ENCODE measurements around the gene SOD2.
"Not testable (repeated sequence)": the region's sequence is repeated elsewhere in the genome, so short reads cannot be mapped to it uniquely, and the experiment has no call there.

SOD2 gene

GRCh38 chr6:159693128-159693893, at the start of gene SOD2:
Gene SOD2, minus strand, starts transcription at chr6:159693241. Its CDS starts 74 bp downstream, at chr6:159693167.
- DNase-seq = peak; percentile 89

DNA sequence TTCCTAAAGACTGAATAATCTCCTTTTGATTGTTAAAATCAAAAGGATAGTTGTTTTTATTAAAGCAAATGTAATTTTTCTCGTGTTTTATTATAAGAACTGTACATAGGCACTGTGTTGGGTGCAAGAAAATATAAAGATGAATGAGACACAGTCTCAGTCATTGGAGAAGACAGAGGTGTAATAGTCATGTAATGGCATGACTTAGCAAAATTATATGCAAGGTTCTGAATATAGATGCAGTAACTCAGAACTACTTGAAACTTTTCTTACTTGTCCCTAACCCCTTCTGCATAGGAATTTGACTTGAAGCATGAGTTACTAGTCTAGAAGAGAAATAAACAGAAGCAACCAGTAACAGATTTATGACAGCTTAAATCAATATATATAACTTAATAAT, 49.1 kb upstream of the SOD2 start:
- no peak for DNase-seq

- no peak for DNase-seq
Observed at GRCh38 chr6:159739341-159739740, 46.3 kb upstream of the SOD2 start.

DNA sequence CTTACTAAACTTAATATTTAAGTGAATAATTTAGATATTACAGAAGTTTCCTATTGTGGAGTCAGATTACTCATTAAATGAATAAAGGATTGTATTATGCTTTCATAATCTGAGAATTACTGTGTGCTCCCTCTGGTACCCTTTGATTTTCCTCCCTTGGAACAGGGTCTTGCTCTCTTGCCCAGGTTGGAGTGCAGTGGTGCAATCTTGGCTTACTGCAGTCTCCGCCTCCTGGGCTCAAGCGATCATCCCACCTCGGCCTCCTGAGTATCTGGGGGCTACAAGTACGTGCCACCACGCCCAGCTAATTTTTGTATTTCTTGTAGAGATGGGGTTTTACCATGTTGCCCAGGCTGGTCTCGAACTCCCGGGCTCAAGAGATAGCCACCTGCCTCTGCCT, 43.9 kb upstream of the SOD2 start:
- no peak for DNase-seq

GRCh38 chr6:159733395-159733794, 40.4 kb upstream of the SOD2 start:
- DNase-seq = not testable (repeated sequence)

DNA sequence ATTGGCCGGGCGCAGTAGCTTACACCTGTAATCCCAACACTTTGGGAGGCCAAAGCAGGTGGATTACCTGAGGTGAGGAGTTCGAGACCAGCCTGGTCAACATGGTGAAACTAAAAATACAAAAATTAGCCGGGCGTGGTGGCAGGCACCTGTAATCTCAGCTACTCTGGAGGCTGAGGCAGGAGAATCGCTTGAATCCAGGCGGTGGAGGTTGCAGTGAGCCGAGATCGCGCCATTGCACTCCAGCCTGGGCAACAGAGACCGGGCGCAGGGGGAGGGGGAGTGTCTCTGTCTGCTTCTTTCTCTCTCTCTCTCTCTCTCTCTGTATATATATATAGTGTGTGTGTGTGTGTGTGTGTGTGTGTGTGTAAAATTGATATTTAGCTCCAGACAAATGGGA, 39.5 kb upstream of the SOD2 start:
- not testable (repeated sequence) for DNase-seq

GRCh38 chr6:159730332-159730676, 37.3 kb upstream of the SOD2 start:
- DNase-seq = no peak

GRCh38 chr6:159729598-159730331, 36.7 kb upstream of the SOD2 start:
- peak; percentile 26 for DNase-seq

DNA sequence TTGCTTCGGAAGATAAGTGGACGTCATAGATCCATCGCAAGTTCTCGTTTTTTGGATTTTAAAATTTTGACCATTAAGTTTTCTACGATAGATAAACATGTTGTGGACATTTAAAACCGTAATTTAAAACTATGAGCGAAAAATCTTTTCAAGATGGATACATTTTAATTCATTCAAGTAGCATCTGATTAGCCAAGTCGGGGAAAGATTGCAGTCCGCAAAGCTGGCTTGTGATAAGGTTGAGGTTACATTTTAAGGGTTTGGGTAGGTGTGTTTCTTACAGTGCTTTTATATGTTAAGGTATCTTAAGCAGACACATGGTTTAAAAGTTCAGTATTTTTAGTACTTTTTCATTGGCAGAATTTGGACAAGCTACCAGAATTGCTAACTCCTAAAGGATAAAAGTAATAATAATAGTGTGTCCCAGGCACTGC, 35.5 kb upstream of the SOD2 start:
- DNase-seq = no peak

GRCh38 chr6:159727717-159728445, 34.8 kb upstream of the SOD2 start:
- peak; percentile 30 for DNase-seq

DNA sequence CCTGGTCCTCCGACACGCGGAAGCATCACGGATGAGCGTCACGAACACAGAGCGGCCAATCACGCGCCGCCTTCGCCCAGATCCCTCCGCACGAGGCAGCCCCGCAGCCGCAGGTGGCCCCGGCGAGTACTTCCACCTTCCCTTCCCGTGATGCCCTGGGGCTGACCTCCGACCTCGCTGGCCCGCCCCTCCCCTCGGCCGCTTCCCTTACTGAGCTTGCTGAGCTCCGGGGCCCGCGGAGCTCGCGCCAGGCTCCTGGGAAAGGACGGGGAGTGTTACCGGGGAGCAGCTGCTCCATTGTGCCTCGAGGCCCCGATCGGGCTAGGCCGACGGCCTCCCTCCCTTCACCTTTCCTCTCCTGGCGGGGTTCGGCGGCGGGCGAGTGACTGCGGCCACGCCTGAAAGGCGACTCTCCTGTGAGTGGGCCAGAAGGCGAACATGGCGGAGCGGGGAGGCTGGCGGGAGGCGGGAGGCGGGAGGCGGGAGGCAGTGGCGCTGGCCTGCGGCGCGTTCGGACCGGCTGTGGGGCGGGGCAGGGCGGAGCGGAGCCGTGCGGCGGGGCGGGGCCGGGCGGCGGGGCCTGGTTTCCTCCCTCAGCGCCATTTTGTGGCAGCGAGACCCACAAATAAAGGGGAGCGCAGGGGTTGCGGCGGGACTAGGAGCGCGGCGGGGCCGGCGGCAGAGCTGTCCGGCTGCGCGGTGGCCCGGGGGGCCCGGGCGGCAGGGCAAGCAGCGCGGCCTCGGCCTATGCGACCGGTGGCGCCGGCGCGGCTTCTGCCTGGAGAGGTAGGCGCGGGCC, 34.1 kb upstream of the SOD2 start, which contains the start of gene WTAP:
Gene WTAP, plus strand, starts transcription at position 589 of the 799 bp plus-strand sequence. CDS start 8,760 bp downstream, outside the sequence.
- peak; percentile 95 for DNase-seq

- DNase-seq = peak; percentile 24
Observed at GRCh38 chr6:159726255-159726917, 33.3 kb upstream of the SOD2 start.

DNA sequence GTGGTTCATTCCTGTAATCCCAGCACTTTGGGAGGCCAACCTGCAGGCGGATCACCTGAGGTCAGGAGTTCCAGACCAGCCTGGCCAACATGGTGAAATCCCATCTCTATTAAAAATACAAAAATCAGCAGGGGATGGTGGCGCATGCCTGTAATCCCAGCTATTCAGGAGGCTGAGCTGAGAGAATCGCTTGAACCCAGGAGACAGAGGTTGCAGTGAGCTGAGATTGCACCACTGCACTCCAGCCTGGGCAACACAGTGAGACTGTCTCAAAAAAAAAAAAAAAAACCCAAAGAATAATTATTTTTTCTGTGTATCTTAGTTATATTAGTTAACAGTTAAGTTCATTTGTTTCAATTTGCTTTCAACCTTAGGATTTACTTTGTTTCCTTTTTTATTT, 32.2 kb upstream of the SOD2 start:
- not testable (repeated sequence) for DNase-seq

DNA sequence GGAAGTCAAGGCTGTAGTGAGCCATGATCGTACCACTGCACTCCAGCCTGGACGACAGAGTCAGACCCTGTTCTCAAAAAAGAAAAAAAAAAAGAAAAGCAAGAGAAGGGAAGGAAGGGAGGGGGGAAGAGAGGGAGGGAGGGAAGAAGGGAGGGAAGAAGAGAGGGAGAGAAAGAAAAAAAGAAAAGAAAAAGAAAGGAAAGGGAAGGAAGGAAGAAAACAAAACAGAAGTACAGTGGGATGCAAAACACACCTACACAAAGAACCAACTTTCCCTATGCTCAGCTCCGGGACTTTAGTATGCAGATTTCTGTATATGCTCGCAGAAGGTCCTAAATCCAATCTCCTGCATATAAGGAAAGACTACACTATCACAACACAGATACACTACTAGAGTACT, 31.7 kb upstream of the SOD2 start:
- DNase-seq = no peak

- no peak for DNase-seq
Observed at GRCh38 chr6:159723259-159723658, 30.2 kb upstream of the SOD2 start.

- no peak for DNase-seq
Observed at GRCh38 chr6:159722655-159723054, 29.6 kb upstream of the SOD2 start.

DNA sequence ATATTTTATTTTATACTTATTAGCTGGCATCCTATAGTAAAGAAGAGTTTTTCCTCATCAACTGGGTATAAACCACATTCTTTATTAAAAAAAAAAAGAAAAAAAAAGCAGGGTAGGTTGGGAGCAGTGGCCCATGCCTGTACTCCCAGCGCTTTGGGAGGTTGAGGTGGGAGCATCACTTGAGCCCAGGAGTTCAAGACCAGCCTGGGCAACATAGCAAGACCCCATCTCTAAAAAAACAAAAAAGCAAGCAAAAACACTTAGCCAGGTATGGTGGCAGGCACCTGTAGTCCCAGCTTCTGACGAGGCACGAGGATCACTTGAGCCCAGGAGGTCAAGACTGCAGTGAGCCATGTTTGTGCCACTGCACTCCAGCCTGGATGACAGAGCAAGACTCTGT, 28.9 kb upstream of the SOD2 start:
- not testable (repeated sequence) for DNase-seq

GRCh38 chr6:159720708-159721107, 27.7 kb upstream of the SOD2 start:
- no peak for DNase-seq

DNA sequence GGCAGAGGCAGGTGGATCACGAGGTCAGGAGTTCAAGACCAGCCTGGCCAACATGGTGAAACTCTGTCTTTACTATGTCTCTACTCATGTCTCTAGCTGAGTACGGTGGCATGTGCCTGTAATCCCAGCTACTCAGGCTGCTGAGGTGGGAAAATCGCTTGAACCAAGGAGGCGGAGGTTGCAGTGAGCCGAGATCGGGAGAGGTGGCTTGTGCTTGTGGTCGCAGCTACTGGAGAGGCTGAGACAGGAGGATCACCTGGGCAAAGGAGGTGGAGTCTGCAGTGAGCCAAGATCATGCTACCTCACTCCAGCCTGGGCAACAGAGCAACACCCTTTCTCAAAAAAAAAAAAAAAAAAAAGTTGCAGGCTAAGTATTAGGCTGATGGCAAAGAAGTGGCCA, 26.2 kb upstream of the SOD2 start:
- DNase-seq = no peak

- DNase-seq = no peak
Observed at GRCh38 chr6:159718634-159719033, 25.6 kb upstream of the SOD2 start.

DNA sequence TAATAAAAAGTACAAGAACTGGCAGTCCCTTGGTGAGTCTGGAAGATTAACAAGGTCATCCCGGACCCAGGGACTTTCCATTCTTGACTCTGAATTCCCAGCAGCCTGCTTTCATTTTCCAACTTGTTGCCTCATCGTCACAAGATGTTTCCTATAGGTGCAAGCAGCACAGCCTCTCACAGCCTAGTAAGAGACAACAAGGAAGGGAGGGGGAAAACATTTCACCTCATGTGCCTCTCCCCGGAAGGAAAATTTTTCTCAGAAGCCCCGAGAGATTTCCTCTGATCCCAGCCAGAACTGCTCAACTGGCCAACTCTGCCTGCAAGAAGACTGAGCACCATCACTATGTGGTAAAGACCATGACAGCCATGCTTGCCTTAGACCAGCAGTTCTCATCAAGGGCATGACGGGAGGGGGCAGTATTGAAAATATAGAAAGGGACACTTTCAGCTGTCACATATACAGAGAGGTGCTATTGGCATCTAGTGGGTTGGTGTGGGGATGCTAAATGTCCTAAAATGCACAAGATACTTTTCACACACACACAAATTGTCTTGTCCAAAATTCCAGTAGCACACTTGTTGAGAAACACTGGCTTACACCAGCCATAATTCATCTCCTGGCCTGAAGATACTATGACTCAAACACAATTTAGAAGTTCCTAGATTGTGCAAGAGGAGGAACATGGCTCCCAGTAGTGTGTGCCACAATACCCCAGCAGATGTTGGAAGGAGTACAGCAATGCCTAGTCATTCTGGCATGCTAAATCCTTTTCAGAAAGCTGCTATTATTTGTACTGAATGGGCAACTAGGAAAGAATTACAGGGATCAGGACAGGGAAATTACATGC, 23.4 kb upstream of the SOD2 start:
- peak; percentile 98 for DNase-seq

Data from HCEC 1CT (cell line).